Measurements from ENCODE around the gene NSFL1C.

The NSFL1C gene

GRCh38 chr20:1479831-1480595, 13.4 kb upstream of the NSFL1C start:
- no peak for DNase-seq

- DNase-seq = no peak
These were observed 11.9 kb upstream of the NSFL1C start for GRCh38 chr20:1478566-1478965.

- no peak for DNase-seq
These were observed 11.3 kb upstream of the NSFL1C start for GRCh38 chr20:1477896-1478490.

GRCh38 chr20:1474817-1475603, 8.4 kb upstream of the NSFL1C start:
- DNase-seq = no peak

GRCh38 chr20:1474325-1474724, 7.7 kb upstream of the NSFL1C start:
- DNase-seq = no peak

GRCh38 chr20:1473246-1474220, 6.9 kb upstream of the NSFL1C start:
- DNase-seq = no peak

GRCh38 chr20:1472556-1473245, 6.1 kb upstream of the NSFL1C start:
- no peak for DNase-seq

- no peak for DNase-seq
These were observed 4.6 kb upstream of the NSFL1C start for GRCh38 chr20:1471242-1471641.

GRCh38 chr20:1469925-1470571, 3.4 kb upstream of the NSFL1C start:
- DNase-seq = no peak

GRCh38 chr20:1469306-1469905, 2.8 kb upstream of the NSFL1C start:
- DNase-seq = no peak

GRCh38 chr20:1468117-1468624, 1.5 kb upstream of the NSFL1C start:
- no peak for DNase-seq

- DNase-seq = no peak
These were observed 887 bp upstream of the NSFL1C start for GRCh38 chr20:1467355-1468116.

- DNase-seq = no peak
These were observed 369 bp upstream of the NSFL1C start for GRCh38 chr20:1467082-1467354.

GRCh38 chr20:1465470-1466210, 1.0 kb downstream of the NSFL1C start:
- DNase-seq = no peak

GRCh38 chr20:1463971-1464570, 2.6 kb downstream of the NSFL1C start:
- DNase-seq = no peak

- DNase-seq = no peak
These were observed 3.8 kb downstream of the NSFL1C start for GRCh38 chr20:1462834-1463233.

GRCh38 chr20:1462001-1462400, 4.6 kb downstream of the NSFL1C start:
- no peak for DNase-seq

- DNase-seq = no peak
These were observed 6.4 kb downstream of the NSFL1C start for GRCh38 chr20:1460275-1460674.

- no peak for DNase-seq
These were observed 8.7 kb downstream of the NSFL1C start for GRCh38 chr20:1457992-1458391.
